OCI-LY3 (cell line): ENCODE results near the gene DAO.

ENCODE experiments used
- EZH2phosphoT487 ChIP-seq: fragments of 200-600 bp; shearing (Covaris generic); IDR thresholded peaks from 2 replicates; pipeline ENCODE4 v1.6.1; 2018; ENCODE audit warnings: antibody characterized with exemption, mixed run types, low read depth
- TF ChIP-seq, protein P1 (sequence below): fragments of 200-600, 300-600 bp; sonication (generic); IDR thresholded peaks from 2 replicates; pipeline ENCODE4 v1.5.1; 2014; ENCODE audit warnings: antibody characterized with exemption, low read length, low read depth

GRCh38 chr12:108858311-108859074, 21.4 kb upstream of the DAO start:
- TF ChIP-seq, protein P1, sequence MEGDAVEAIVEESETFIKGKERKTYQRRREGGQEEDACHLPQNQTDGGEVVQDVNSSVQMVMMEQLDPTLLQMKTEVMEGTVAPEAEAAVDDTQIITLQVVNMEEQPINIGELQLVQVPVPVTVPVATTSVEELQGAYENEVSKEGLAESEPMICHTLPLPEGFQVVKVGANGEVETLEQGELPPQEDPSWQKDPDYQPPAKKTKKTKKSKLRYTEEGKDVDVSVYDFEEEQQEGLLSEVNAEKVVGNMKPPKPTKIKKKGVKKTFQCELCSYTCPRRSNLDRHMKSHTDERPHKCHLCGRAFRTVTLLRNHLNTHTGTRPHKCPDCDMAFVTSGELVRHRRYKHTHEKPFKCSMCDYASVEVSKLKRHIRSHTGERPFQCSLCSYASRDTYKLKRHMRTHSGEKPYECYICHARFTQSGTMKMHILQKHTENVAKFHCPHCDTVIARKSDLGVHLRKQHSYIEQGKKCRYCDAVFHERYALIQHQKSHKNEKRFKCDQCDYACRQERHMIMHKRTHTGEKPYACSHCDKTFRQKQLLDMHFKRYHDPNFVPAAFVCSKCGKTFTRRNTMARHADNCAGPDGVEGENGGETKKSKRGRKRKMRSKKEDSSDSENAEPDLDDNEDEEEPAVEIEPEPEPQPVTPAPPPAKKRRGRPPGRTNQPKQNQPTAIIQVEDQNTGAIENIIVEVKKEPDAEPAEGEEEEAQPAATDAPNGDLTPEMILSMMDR, result no peak
- TF ChIP-seq EZH2phosphoT487, result no peak
